NCI-H1048 (cell line): ENCODE measurements around the gene STT3A.
A peak's percentile ranks its signal among the peaks of the same experiment; 100 is the strongest.

Experiments
- DNase-seq: peaks from one replicate; lab custom pipeline; 2025; lab: John Stamatoyannopoulos, UW

The STT3A gene

GRCh38 chr11:125588505-125588904, 4.1 kb upstream of the STT3A start:
- no peak for DNase-seq

GRCh38 chr11:125591649-125592304, 875 bp upstream of the STT3A start:
- DNase-seq, result no peak

GRCh38 chr11:125593114-125593820, 615 bp downstream of the STT3A start:
- DNase-seq, result no peak

- DNase-seq, result no peak
These were observed 2.3 kb downstream of the STT3A start for GRCh38 chr11:125594958-125595357.

- DNase-seq, result no peak
These were observed 8.0 kb downstream of the STT3A start for GRCh38 chr11:125600663-125601062.

GRCh38 chr11:125603207-125603606, 10.6 kb downstream of the STT3A start:
- DNase-seq, result no peak

GRCh38 chr11:125605417-125605816, 12.8 kb downstream of the STT3A start:
- DNase-seq, result no peak

- no peak for DNase-seq
These were observed 16.9 kb downstream of the STT3A start for GRCh38 chr11:125609545-125609944.

- DNase-seq, result no peak
These were observed 25.7 kb downstream of the STT3A start for GRCh38 chr11:125618383-125618782.

- no peak for DNase-seq
These were observed 29.3 kb downstream of the STT3A start for GRCh38 chr11:125621995-125622394.

- DNase-seq, result no peak
These were observed 30.4 kb downstream of the STT3A start for GRCh38 chr11:125623064-125623463.

GRCh38 chr11:125624756-125625213, 32.1 kb downstream of the STT3A start, which contains the start of gene CHEK1:
Gene CHEK1, plus strand, starts transcription at chr11:125625163. Its CDS starts 1,606 bp downstream, at chr11:125626769.
- DNase-seq, result no peak

GRCh38 chr11:125625225-125625629, 32.6 kb downstream of the STT3A start:
- no peak for DNase-seq

- peak; percentile 82 for DNase-seq
These were observed 33.1 kb downstream of the STT3A start for GRCh38 chr11:125625630-125626287.

GRCh38 chr11:125626288-125626950, 33.8 kb downstream of the STT3A start:
- DNase-seq, result no peak

- DNase-seq, result no peak
These were observed 34.7 kb downstream of the STT3A start for GRCh38 chr11:125627236-125627910.

GRCh38 chr11:125637840-125638239, 45.2 kb downstream of the STT3A start:
- no peak for DNase-seq

- no peak for DNase-seq
These were observed 45.7 kb downstream of the STT3A start for GRCh38 chr11:125638315-125638714.

GRCh38 chr11:125645871-125646270, 53.2 kb downstream of the STT3A start:
- no peak for DNase-seq

- DNase-seq, result no peak
These were observed 57.0 kb downstream of the STT3A start for GRCh38 chr11:125649465-125650166.

- DNase-seq, result no peak
These were observed 70.0 kb downstream of the STT3A start for GRCh38 chr11:125662689-125663088.
